HG02642 (cell line): Measurements from ENCODE around the gene CACNB2.

Experiments
- ATAC-seq: cut with Tn5 transposase; IDR thresholded peaks from one replicate; pipeline ENCODE4 v1.9.1; 2021; ENCODE audit warnings: mild to moderate bottlenecking; ENCODE audit not compliant: unreplicated experiment, poor library complexity

Gene CACNB2

DNA sequence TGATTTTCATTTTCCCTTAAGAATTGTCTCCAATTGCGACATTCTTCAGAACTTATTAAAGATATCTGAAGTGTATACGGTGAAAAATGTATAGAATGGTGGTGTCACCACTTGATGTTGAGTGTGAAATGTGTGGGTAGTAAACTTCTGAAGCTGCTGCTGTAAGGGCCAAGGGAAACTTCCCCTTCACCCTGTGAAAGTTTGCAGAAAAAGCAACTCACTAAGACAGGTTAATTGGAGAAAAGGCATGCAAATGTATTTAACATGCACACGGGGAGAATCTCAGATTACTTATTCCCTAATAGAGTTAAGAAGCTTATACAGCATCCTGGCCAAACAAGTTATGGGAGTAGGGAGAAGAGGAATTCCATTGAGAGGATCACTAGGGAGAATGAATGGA lies 338.1 kb downstream of the CACNB2 start:
- no peak for ATAC-seq

DNA sequence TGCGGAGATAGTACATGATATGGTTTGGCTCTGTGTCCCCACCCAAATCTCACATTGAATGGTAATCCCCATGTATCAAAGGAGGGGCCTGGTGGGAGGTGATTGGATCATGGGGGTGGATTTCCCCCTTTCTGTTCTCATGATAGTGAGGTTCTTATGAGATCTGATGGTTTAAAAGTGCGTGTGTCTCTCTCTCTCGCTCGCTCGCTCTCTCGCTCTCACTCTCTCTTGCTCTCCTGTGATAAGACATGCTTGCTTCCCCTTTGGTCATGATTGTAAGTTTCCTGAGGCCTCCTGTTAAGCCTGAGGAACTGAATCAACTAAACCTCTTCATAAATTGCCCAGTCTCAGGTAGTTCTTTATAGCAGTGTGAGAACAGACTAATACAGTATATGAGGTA lies 339.3 kb downstream of the CACNB2 start:
- ATAC-seq = no peak

GRCh38 chr10:18483516-18484186 lies 343.4 kb downstream of the CACNB2 start:
- ATAC-seq = no peak

GRCh38 chr10:18486438-18486837 lies 346.2 kb downstream of the CACNB2 start:
- ATAC-seq = no peak

DNA sequence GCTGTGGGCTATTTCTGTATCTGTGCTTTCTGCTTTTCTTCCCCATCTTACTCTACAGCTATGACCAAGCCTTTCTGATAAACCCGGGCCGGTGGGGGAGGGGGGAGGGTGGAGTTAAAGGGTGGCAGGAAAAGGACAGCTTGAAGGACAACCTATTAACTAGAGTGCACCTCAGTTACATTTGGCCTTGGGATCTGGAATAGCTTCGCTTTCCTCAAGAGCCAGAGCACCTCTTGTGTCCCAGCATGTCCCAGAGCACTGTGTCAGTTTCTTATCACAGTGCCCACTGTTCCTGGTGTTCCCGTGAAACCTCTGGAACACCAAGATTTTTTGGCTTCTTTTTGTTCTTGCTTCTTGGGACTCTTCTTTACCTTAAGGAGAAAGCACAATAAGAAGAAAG lies 350.5 kb downstream of the CACNB2 start:
- ATAC-seq = no peak

DNA sequence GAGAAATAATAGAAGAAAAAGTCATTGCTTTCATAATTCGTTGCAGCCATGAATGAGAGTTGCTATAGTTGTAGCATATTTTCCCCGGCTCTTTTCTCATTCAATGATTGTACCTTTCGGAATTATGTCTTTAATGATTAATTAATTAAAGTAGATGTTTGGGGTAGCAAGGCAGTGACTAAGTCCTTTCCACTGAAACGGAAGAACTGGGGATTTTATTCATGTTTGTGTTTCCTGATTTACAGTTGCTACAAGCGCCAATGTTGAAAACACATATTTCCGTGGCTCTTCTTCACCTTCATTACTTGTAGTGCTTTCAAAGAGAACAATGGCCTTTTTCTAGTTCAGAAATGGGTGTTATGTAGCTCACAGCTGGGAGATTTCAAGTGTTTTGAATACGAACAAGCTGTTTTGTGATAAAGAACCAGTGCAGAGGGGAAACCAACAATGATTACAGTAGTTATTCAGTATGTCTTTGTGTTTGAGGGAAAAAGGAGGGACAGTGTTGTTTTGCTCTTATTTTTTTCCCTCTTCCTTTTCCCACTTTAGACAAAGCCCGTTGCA lies 357.7 kb downstream of the CACNB2 start:
- ATAC-seq = no peak

DNA sequence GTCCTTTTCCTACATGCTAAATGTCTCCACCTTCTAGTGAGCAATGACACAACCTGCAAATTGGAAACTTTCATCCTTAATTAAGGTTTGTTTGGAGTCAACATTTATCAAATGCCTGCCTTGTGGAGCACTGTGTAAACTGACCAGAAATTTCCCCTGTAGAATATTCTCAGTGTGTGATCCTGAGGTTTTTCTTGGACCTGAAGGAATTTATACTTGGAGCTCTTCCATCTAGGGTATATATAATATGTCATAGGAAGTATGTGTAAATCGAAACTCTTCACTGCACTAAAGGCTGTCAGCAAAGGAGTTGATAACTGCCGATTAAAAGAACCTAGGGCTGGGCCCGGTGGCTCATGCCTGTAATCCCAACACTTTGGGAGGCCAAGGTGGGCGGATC lies 358.8 kb downstream of the CACNB2 start:
- ATAC-seq = no peak

- ATAC-seq = no peak
These were observed 360.4 kb downstream of the CACNB2 start for GRCh38 chr10:18500576-18500975.

DNA sequence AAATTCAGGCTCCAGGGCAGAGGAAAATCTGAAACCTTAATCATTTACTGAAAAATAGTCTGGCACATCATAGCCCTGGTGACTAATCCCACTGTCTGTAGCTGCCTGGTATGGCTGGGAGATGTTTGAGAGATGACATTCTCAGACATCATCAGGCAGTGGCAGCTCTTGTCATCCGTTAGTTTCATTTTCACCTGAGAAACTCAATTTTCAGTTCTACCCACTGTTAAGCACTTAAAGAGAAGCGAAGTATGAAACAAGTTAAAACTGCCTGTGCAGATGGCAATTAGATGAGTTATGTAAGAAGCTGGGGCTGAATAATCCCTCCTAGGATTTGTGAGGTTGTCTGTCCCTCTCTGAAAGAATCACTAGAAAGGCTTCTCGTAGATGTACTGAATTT lies 361.0 kb downstream of the CACNB2 start:
- ATAC-seq = peak; percentile 87

- no peak for ATAC-seq
These were observed 361.4 kb downstream of the CACNB2 start for GRCh38 chr10:18501629-18502028.

GRCh38 chr10:18504161-18504560 lies 363.9 kb downstream of the CACNB2 start:
- ATAC-seq = no peak

GRCh38 chr10:18505456-18506118 lies 365.4 kb downstream of the CACNB2 start:
- no peak for ATAC-seq

DNA sequence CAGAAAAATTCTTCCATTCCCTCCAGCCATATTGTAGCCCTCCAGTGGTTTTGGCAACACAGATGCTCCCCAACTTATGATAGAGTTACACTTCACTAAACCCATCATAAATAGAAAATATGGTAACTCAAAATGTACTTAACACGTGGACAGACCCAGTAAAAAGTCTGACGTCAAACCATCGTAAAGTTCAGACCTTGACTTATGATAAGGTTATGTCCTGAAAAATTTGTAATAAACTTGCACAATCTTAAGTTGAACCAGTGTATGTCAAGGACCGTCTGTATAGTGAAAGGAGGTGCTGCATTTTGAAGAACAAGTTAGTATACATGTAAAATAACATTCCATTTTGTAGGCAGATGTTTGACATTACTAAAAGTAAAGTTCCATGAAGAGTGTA lies 368.4 kb downstream of the CACNB2 start:
- no peak for ATAC-seq

DNA sequence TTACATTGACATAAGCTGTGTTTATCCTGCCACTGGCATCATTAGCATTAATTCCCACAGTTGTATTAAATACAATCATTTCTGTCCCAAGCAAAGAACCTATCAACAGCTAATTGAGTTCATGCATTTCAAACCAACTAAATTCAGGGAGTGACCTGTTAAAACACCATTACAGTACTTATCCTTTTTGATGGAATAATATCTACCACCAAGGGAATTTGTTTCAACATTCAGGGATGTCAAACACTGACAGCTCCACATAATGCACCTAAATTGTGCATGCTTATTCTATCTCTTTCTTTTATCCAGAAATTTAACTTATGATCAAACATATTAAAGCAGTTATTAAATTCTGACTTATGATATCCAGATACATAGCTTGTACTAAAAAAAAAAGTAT lies 374.3 kb downstream of the CACNB2 start:
- ATAC-seq = no peak

- ATAC-seq = no peak
These were observed 376.6 kb downstream of the CACNB2 start for GRCh38 chr10:18516851-18517250.

GRCh38 chr10:18523025-18523424 lies 382.8 kb downstream of the CACNB2 start:
- no peak for ATAC-seq

DNA sequence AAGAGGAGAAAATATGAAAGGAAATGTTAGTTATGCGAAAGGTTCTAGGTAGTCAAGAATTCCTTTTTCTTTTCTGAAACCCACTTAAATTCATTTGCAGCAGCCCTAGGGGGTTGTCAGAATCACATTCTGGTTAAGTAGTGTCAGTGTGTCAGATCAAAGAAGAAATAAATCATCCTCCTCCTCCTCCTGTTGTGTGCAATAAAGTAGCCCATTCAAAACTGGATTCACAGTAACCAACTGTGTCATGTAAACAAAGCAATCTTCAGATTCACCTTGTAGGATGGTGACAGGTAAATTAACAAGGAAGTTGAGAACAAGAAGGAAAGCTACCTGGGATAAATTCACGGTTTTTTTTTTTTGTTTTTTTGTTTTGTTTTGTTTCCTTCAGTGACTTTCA lies 383.6 kb downstream of the CACNB2 start:
- no peak for ATAC-seq

- no peak for ATAC-seq
These were observed 387.5 kb downstream of the CACNB2 start for GRCh38 chr10:18527687-18528086.

DNA sequence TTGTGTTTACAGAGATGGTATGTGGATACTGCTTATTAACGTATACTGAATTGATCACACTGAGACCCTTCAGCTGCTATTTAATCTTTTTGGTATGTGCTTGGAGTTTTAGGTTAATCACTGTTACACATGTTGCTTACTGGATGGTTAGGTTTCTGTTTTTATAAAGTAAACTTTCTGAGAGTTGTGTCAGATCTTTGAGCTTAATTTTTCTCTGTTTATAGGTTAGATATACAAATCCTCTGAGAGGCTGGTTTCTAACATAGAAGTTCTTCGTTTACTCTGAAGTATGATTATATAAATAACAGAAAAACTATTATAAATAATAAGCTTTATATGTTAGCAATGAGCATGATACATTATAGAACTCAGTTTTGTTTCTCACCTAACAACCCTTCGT lies 388.1 kb downstream of the CACNB2 start:
- ATAC-seq = no peak

- ATAC-seq = no peak
These were observed 392.8 kb downstream of the CACNB2 start for GRCh38 chr10:18532881-18533535.

GRCh38 chr10:18533896-18534295 lies 393.7 kb downstream of the CACNB2 start:
- no peak for ATAC-seq
